Measurements from ENCODE around the gene EPHB6. TPM values are rescaled to one million over a fixed set of nuclear protein-coding genes. Genes with fewer than 3 reads are reported as not detected.

EPHB6 gene
- total RNA-seq, 2 donors from 2014 or later, result 33.2 to 36.9 TPM

- Histone ChIP-seq H3K9me3 (ENCODE audit: control insufficient read depth, low read length) (no peaks in the 10 kb centered on the region), H3K4me1 (ENCODE audit: control insufficient read depth, insufficient read depth, low read length) (no peaks in the 10 kb centered on the region), H3K4me3 (ENCODE audit: low read length) (no peak overlapping the region), H3K27me3 (ENCODE audit: control insufficient read depth, insufficient read depth, low read length, poor library complexity, severe bottlenecking) (no peaks in the 10 kb centered on the region), H3K9ac (ENCODE audit: extremely low read depth, low read length, poor library complexity, severe bottlenecking) (no peak overlapping the region), H3K36me3 (ENCODE audit: control insufficient read depth, insufficient read depth, low read length) (peaks cover 15% of the 10 kb centered on the region), H3K27ac (ENCODE audit: low read depth, low read length) (no peak overlapping the region)
- 92 to 95% methylated on average over 16 to 23 of the region's 23 CpGs for WGBS, 2 experiments (ENCODE audit: insufficient coverage in 1 of 2, insufficient read length in 1 of 2)
- no peak for DNase-seq
- H3K36me3 Mint-ChIP-seq (ENCODE audit: low read depth), result peaks cover 54% of the 10 kb centered on the region
- no peak overlapping the region for H3K4me3 Mint-ChIP-seq
- no peak for TF ChIP-seq CTCF (conservative IDR thresholded peaks at IDR 0.05)
- no peak overlapping the region for H3K27ac Mint-ChIP-seq
- peaks cover 9% of the 10 kb centered on the region for H3K27me3 Mint-ChIP-seq (ENCODE audit: insufficient read depth)
- peaks cover under 1% of the 10 kb centered on the region for H3K4me1 Mint-ChIP-seq
- H3K9me3 Mint-ChIP-seq, result no peaks in the 10 kb centered on the region
These were observed 16.6 kb downstream of the EPHB6 start for GRCh38 chr7:142871260-142872105.

GRCh38 chr7:142872106-142872675 is 17.3 kb downstream of the EPHB6 start:
- no peak overlapping the region for H3K4me3 Mint-ChIP-seq
- peaks cover 15% of the 10 kb centered on the region for H3K36me3 ChIP-seq (ENCODE audit: control insufficient read depth, insufficient read depth, low read length)
- H3K27ac Mint-ChIP-seq, result no peak overlapping the region
- H3K4me1 Mint-ChIP-seq, result no peaks in the 10 kb centered on the region
- no peaks in the 10 kb centered on the region for H3K4me1 ChIP-seq (ENCODE audit: control insufficient read depth, insufficient read depth, low read length)
- peaks cover 53% of the 10 kb centered on the region for H3K36me3 Mint-ChIP-seq (ENCODE audit: low read depth)
- peak; percentile 40 for DNase-seq
- H3K27me3 Mint-ChIP-seq (ENCODE audit: insufficient read depth), result peaks cover 9% of the 10 kb centered on the region
- H3K4me3 ChIP-seq (ENCODE audit: low read length), result no peak overlapping the region
- H3K9me3 Mint-ChIP-seq, result no peaks in the 10 kb centered on the region
- 92 to 98% methylated on average over 10 to 15 of the region's 15 CpGs for WGBS, 2 experiments (ENCODE audit: insufficient coverage in 1 of 2, insufficient read length in 1 of 2)
- H3K27ac ChIP-seq (ENCODE audit: low read depth, low read length), result no peak overlapping the region
- H3K9me3 ChIP-seq (ENCODE audit: control insufficient read depth, low read length), result no peaks in the 10 kb centered on the region
- no peak for TF ChIP-seq CTCF (conservative IDR thresholded peaks at IDR 0.05)
- no peaks in the 10 kb centered on the region for H3K27me3 ChIP-seq (ENCODE audit: control insufficient read depth, insufficient read depth, low read length, poor library complexity, severe bottlenecking)
- H3K9ac ChIP-seq (ENCODE audit: extremely low read depth, low read length, poor library complexity, severe bottlenecking), result no peak overlapping the region

- Mint-ChIP-seq H3K27me3 (ENCODE audit: insufficient read depth) (peaks cover 14% of the 10 kb centered on the region), H3K27ac (no peak overlapping the region), H3K4me3 (no peak overlapping the region), H3K36me3 (ENCODE audit: low read depth) (peaks cover 50% of the 10 kb centered on the region), H3K9me3 (no peaks in the 10 kb centered on the region), H3K4me1 (no peaks in the 10 kb centered on the region)
- Histone ChIP-seq H3K4me1 (ENCODE audit: control insufficient read depth, insufficient read depth, low read length) (no peaks in the 10 kb centered on the region), H3K27me3 (ENCODE audit: control insufficient read depth, insufficient read depth, low read length, poor library complexity, severe bottlenecking) (no peaks in the 10 kb centered on the region), H3K27ac (ENCODE audit: low read depth, low read length) (no peak overlapping the region), H3K9ac (ENCODE audit: extremely low read depth, low read length, poor library complexity, severe bottlenecking) (no peak overlapping the region), H3K9me3 (ENCODE audit: control insufficient read depth, low read length) (no peaks in the 10 kb centered on the region), H3K4me3 (ENCODE audit: low read length) (no peak overlapping the region), H3K36me3 (ENCODE audit: control insufficient read depth, insufficient read depth, low read length) (peaks cover 15% of the 10 kb centered on the region)
- peak; percentile 84 for TF ChIP-seq CTCF (conservative IDR thresholded peaks at IDR 0.05)
- 83 to 90% methylated on average over 9 to 11 of the region's 11 CpGs for WGBS, 2 experiments (ENCODE audit: insufficient coverage in 1 of 2, insufficient read length in 1 of 2)
- peak; percentile 89 for DNase-seq
These were observed 18.5 kb downstream of the EPHB6 start for GRCh38 chr7:142873281-142873784.

All from endodermal cell (in vitro differentiated cells).